Stimulated activated naive B cell treated with anti-CD40 and anti-IgM and Interleukin-4, amounts not matched to agents 10 μg/mL and 1 μg/mL and 100 μg/mL, for 72 hours (primary cell): ENCODE measurements around the gene LGR5.
"Not testable (repeated sequence)": the region's sequence is repeated elsewhere in the genome, so short reads cannot be mapped to it uniquely, and the experiment has no call there.

Experiments used
- ATAC-seq, 2 donors: fragments of 150-1000 bp; cut with Tn5 transposase; replicated peaks; 2 replicates each; pipeline ENCODE4 v1.10.0; 2021; ENCODE audit warnings: moderate library complexity in 1 of 2
- DNase-seq: peaks from one replicate; pipeline ENCODE4 v3.0.0; 2021
- H3K27ac Mint-ChIP-seq: one replicate; pipeline ENCODE4 v1.8.0; 2022; ENCODE audit warnings: mild to moderate bottlenecking, mixed read lengths
- H3K27me3 Mint-ChIP-seq, 2 donors: one replicate each; pipeline ENCODE4 v1.8.0; 2022; ENCODE audit warnings: mixed read lengths in 2 of 2
- H3K36me3 Mint-ChIP-seq, 2 donors: one replicate each; pipeline ENCODE4 v1.8.0; 2022; ENCODE audit warnings: mixed read lengths in 2 of 2, mild to moderate bottlenecking in 1 of 2
- H3K4me1 Mint-ChIP-seq, 2 donors: one replicate each; pipeline ENCODE4 v1.8.0; 2022; ENCODE audit warnings: mixed read lengths in 2 of 2, mild to moderate bottlenecking in 1 of 2
- H3K4me3 Mint-ChIP-seq, 2 donors: one replicate each; pipeline ENCODE4 v1.8.0; 2022; ENCODE audit warnings: mild to moderate bottlenecking in 2 of 2, mixed read lengths in 2 of 2, moderate library complexity in 1 of 2
- H3K9me3 Mint-ChIP-seq, 2 donors: one replicate each; pipeline ENCODE4 v1.8.0; 2022; ENCODE audit warnings: mixed read lengths in 2 of 2, mild to moderate bottlenecking in 1 of 2

The LGR5 gene

GRCh38 chr12:71533703-71534102 lies 94.1 kb downstream of the LGR5 start:
- no peak overlapping the region for H3K27ac Mint-ChIP-seq
- DNase-seq: no peak
- peaks cover 7 to 9% of the 10 kb centered on the region in 2 donors for H3K4me1 Mint-ChIP-seq

DNA sequence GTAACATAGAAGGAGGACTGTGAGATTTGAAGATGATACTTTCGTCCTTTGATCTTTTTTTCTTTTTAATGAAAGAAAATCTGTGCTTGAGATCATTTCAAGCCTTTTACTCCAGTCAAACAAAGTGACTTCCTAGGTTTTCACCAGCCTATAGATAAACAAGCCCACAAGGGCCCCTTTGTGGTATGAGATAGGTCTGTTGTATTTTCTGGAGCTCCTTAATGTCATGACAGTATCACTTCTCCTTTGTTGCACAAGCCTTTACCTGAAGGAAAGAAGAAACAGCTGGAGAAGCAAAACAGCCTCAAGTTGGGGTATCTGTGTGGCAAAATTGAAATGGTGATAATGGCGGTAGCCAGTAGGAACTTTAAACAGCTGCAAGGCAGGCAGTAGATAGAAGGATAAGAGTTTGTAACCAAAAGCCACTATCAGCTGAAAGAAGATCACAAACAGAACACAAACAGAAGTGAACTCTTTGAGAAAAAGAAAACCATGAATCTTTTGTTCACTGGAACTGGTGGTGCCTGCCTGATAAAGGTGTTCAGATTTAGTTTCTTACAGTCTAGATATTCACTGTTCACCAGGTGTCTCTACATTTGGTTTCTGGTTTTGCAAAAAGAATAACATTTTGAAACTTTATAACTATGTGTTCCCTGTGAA lies 96.8 kb downstream of the LGR5 start:
- no peaks in the 10 kb centered on the region for H3K27me3 Mint-ChIP-seq
- no peak overlapping the region for H3K4me3 Mint-ChIP-seq

More at GRCh38 chr12:71533703-71534102, 94.1 kb downstream of the LGR5 start:
- Mint-ChIP-seq H3K27me3 (no peaks in the 10 kb centered on the region), H3K36me3 (no peaks in the 10 kb centered on the region), H3K4me3 (no peak overlapping the region), H3K9me3 (no peaks in the 10 kb centered on the region)
- no peak for ATAC-seq

GRCh38 chr12:71536939-71537622 lies 97.5 kb downstream of the LGR5 start:
- Mint-ChIP-seq H3K27ac (no peak overlapping the region), H3K4me3 (no peak overlapping the region), H3K27me3 (no peaks in the 10 kb centered on the region), H3K9me3 (no peaks in the 10 kb centered on the region), H3K36me3 (no peaks in the 10 kb centered on the region), H3K4me1 (peaks cover 7 to 9% of the 10 kb centered on the region in 2 donors)
- peak; percentile 23 to 35 for ATAC-seq
- DNase-seq: no peak

More for the DNA sequence above, 96.8 kb downstream of the LGR5 start:
- DNase-seq: no peak
- H3K9me3 Mint-ChIP-seq: no peaks in the 10 kb centered on the region
- peaks cover 7 to 9% of the 10 kb centered on the region in 2 donors for H3K4me1 Mint-ChIP-seq
- no peaks in the 10 kb centered on the region for H3K36me3 Mint-ChIP-seq
- peak; percentile 94 to 95 for ATAC-seq
- no peak overlapping the region for H3K27ac Mint-ChIP-seq

DNA sequence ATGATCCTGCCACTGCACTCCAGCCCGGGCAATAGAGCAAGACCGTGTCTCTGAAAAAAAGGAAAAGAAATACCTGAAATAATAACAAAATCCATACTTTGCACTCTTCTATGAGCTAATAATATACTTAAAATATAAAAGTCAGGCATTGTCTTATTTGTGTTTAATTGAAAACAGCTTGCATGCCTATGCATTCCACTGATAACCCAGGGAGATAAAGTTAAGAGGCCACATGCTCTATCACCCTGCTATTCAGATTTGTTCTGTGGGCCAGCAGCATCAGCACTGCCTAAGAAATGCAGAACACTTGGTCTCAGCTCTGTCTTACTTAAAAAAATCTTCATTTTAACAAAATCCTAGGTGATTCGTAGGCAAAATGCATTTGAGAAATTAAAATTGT lies 99.2 kb downstream of the LGR5 start:
- H3K27me3 Mint-ChIP-seq: no peaks in the 10 kb centered on the region
- H3K4me3 Mint-ChIP-seq: no peak overlapping the region
- H3K36me3 Mint-ChIP-seq: no peaks in the 10 kb centered on the region
- H3K4me1 Mint-ChIP-seq: peaks cover 7 to 9% of the 10 kb centered on the region in 2 donors
- no peaks in the 10 kb centered on the region for H3K9me3 Mint-ChIP-seq
- DNase-seq: no peak
- no peak overlapping the region for H3K27ac Mint-ChIP-seq
- ATAC-seq: no peak

- DNase-seq: no peak
These were observed 102.0 kb downstream of the LGR5 start for GRCh38 chr12:71541583-71541982.

GRCh38 chr12:71546322-71546861 lies 106.8 kb downstream of the LGR5 start:
- DNase-seq (no peak), ATAC-seq (peak; percentile 86 to 88)
- Mint-ChIP-seq H3K27ac (peak overlapping the region; percentile 9), H3K27me3 (no peaks in the 10 kb centered on the region), H3K4me3 (no peak overlapping the region), H3K4me1 (peaks cover 5 to 8% of the 10 kb centered on the region in 2 donors), H3K9me3 (no peaks in the 10 kb centered on the region), H3K36me3 (no peaks in the 10 kb centered on the region)

More at GRCh38 chr12:71541583-71541982, 102.0 kb downstream of the LGR5 start:
- no peaks in the 10 kb centered on the region for H3K36me3 Mint-ChIP-seq
- ATAC-seq: no peak
- H3K4me1 Mint-ChIP-seq: peaks cover 3 to 9% of the 10 kb centered on the region in 2 donors
- no peak overlapping the region for H3K27ac Mint-ChIP-seq
- no peaks in the 10 kb centered on the region for H3K9me3 Mint-ChIP-seq
- H3K27me3 Mint-ChIP-seq: no peaks in the 10 kb centered on the region
- no peak overlapping the region for H3K4me3 Mint-ChIP-seq

DNA sequence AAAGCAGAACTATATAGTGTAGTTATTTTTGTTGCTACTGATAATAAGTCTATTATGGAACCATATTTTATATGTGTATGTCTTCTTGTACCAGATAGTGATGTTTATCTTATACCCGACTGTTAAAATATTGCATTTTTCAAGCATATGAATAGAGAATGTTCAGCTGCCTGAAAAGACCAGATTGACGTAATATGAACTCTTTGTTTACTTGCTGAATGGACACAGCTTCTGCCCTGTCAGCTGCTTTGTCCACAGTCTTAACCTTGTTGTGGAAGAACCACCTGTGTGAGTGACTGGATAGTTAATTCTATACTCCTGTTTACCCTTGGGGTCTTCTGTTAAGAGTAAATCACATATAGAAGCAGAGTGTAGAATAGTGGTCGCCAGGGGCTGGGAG lies 109.3 kb downstream of the LGR5 start:
- Mint-ChIP-seq H3K36me3 (no peaks in the 10 kb centered on the region), H3K4me3 (no peak overlapping the region), H3K4me1 (peaks cover 5 to 10% of the 10 kb centered on the region in 2 donors), H3K27ac (no peak overlapping the region), H3K9me3 (no peaks in the 10 kb centered on the region), H3K27me3 (no peaks in the 10 kb centered on the region)
- ATAC-seq (no peak), DNase-seq (no peak)

DNA sequence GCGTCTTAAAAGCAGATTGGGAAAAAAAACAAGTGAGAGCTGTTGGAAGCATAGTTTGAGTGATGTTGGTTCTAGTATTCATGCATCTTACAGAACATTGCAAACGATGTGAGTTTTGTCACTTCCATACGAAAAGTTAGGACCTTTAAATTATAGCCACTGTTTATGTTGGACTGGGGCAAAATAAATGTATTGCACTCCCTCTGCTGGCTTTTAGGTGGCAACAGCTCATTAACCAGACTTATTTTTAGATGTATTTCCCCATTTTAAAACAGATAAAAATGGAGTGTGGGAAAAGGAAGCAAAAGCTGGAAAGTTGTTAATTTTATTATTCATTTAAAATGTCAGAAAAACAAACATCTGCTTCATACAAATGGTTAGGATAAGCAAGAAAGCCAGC lies 111.9 kb downstream of the LGR5 start:
- Mint-ChIP-seq H3K4me1 (peaks cover 2 to 5% of the 10 kb centered on the region in 2 donors), H3K27ac (no peak overlapping the region), H3K36me3 (no peaks in the 10 kb centered on the region), H3K4me3 (no peak overlapping the region), H3K9me3 (no peaks in the 10 kb centered on the region), H3K27me3 (no peaks in the 10 kb centered on the region)
- ATAC-seq (no peak), DNase-seq (no peak)

- H3K4me1 Mint-ChIP-seq: peaks cover 4 to 10% of the 10 kb centered on the region in 2 donors
- no peaks in the 10 kb centered on the region for H3K27me3 Mint-ChIP-seq
- DNase-seq (no peak), ATAC-seq (no peak)
- H3K27ac Mint-ChIP-seq: no peak overlapping the region
- no peaks in the 10 kb centered on the region for H3K9me3 Mint-ChIP-seq
- H3K4me3 Mint-ChIP-seq: no peak overlapping the region
- H3K36me3 Mint-ChIP-seq: no peaks in the 10 kb centered on the region
These were observed 113.3 kb downstream of the LGR5 start for GRCh38 chr12:71552728-71553501.

- no peak for DNase-seq
- Mint-ChIP-seq H3K36me3 (no peaks in the 10 kb centered on the region), H3K4me1 (peaks cover 4 to 10% of the 10 kb centered on the region in 2 donors)
These were observed 115.6 kb downstream of the LGR5 start for GRCh38 chr12:71555191-71555590.

DNA sequence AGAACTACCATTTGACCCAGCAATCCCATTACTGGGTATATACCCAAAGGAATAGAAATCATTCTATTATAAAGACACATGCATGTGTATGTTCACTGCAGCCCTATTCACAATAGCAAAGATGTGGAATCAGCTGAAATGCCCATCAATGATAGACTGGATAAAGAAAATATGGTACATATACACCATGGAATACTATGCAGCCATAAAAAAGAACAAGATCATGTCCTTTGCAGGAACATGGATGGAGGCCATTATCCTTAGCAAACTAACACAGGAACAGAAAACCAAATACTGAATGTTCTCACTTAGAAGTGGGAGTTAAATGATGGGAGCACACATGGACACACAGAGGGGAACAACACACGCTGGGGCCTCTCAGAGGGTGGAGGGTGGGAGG lies 116.2 kb downstream of the LGR5 start:
- not testable (repeated sequence) for H3K27ac Mint-ChIP-seq, H3K9me3 Mint-ChIP-seq, H3K27me3 Mint-ChIP-seq, H3K4me3 Mint-ChIP-seq, H3K4me1 Mint-ChIP-seq, H3K36me3 Mint-ChIP-seq, ATAC-seq, DNase-seq

More at GRCh38 chr12:71555191-71555590, 115.6 kb downstream of the LGR5 start:
- H3K9me3 Mint-ChIP-seq: no peaks in the 10 kb centered on the region
- H3K27ac Mint-ChIP-seq: no peak overlapping the region
- no peak for ATAC-seq
- H3K27me3 Mint-ChIP-seq: no peaks in the 10 kb centered on the region
- no peak overlapping the region for H3K4me3 Mint-ChIP-seq

DNA sequence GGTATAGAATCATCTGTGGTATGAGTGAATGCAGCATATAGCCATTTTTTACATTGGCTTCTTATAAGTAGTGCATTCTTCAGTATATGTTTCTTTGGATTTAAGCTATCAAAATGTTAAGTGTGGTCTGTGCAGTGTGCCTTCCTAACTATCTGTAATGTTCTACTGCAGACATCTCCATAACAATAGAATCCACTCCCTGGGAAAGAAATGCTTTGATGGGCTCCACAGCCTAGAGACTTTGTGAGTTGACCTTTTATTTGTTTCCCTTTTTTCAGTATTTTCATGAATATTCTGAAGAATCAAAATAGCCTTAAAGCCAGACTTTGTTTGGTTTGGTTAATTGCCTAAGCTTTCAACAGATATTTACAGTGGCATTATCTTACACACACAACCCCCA lies 116.8 kb downstream of the LGR5 start:
- H3K27ac Mint-ChIP-seq: no peak overlapping the region
- no peak overlapping the region for H3K4me3 Mint-ChIP-seq
- no peaks in the 10 kb centered on the region for H3K36me3 Mint-ChIP-seq
- DNase-seq (no peak), ATAC-seq (no peak)
- no peaks in the 10 kb centered on the region for H3K27me3 Mint-ChIP-seq
- H3K9me3 Mint-ChIP-seq: no peaks in the 10 kb centered on the region
- H3K4me1 Mint-ChIP-seq: peaks cover 2 to 7% of the 10 kb centered on the region in 2 donors

- ATAC-seq (no peak), DNase-seq (no peak)
- Mint-ChIP-seq H3K27ac (no peak overlapping the region), H3K4me1 (peaks cover 2 to 6% of the 10 kb centered on the region in 2 donors), H3K36me3 (no peaks in the 10 kb centered on the region), H3K9me3 (no peaks in the 10 kb centered on the region), H3K4me3 (no peak overlapping the region), H3K27me3 (no peaks in the 10 kb centered on the region)
These were observed 117.3 kb downstream of the LGR5 start for GRCh38 chr12:71556875-71557274.

- Mint-ChIP-seq H3K27ac (no peak overlapping the region), H3K27me3 (no peaks in the 10 kb centered on the region), H3K4me3 (no peak overlapping the region), H3K4me1 (peaks cover 2 to 6% of the 10 kb centered on the region in 2 donors), H3K9me3 (peaks cover 0 to 2% of the 10 kb centered on the region in 2 donors), H3K36me3 (no peaks in the 10 kb centered on the region)
- DNase-seq (no peak), ATAC-seq (no peak)
These were observed 118.8 kb downstream of the LGR5 start for GRCh38 chr12:71558445-71558844.
